ENCODE data around the gene NKAIN2.
A peak's percentile ranks its signal among the peaks of the same experiment; 100 is the strongest.
"Not testable (repeated sequence)": the region's sequence is repeated elsewhere in the genome, so short reads cannot be mapped to it uniquely, and the experiment has no call there.

The NKAIN2 gene

DNA sequence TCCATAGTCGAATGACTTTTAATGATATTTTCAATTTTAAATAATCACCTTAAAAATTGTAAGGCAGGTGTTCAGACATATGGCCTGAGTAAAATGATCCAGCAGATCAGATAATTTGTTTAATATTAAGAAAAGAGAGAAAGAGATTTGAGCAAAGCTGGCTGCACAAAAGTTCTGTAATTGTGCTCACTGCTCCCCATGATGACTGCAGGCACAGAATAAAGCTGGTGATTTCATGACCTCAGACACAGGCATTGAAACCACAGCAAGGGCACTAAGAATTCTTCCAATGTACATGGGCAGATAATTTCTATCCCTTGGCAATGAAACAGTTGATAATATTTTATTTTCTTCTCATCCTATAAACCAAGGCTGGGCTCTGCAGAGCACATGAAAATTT, 553.1 kb downstream of the NKAIN2 start:
- DNase-seq = no peak

DNA sequence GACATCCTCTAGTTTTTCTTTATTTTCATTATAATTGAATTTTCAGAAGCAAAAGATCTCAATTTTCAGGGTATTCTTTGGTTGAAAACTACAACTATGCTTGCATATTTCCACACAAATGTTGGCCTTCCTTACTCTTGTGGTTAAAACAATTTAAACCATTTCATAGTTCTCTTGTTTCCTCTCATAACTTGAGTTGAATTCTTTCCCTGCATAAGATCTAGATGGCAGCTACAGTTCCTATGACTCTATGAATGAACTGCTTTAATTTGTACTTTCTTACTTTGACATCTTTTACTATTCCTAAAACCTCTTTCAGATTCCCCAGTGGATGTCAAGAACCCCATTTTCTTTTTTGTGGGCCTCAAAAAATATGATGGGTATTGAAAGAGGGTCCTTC, 564.5 kb downstream of the NKAIN2 start:
- DNase-seq = no peak

DNA sequence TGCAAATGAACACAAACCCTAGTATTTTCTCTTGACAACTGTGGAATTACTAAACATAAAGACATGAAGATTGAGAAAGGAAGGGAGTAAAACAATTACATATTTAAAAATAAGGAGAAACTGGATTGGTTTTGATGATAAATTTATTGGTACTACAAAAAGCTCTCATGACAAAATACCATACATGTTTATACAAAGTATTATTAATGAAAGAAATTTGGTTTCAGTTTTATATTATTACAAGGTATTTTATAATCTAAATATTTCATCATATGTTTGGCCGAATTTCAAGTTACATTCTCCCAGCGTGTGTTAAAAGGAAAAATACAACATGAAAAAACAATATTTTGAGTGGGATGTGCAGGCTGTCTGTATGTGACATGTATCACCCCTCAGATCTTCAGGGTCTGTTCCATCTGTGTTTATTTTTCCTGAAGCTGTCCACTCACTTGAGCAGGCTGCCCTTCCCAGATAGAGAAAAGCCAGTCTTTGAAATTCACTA, 568.4 kb downstream of the NKAIN2 start:
- DNase-seq = no peak

DNA sequence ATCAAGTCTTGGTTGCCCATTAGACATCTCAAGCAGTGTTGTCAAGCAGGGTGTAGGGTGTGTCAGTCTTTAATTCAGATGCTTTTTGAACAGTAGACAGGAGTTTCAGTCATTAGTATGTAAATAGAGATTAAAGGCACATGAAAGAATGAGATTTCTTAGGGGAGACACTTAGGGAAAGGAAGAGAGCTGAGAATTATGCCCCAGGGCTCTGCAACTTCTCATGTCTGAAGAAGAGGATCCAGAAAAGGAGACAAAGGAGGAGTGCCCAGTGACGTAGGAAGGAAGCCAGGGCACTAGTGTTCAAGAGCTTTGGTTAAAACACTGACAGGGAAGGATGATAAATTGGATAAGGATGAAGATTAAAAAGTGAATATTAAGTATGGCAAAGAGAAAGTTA, 569.7 kb downstream of the NKAIN2 start:
- no peak for DNase-seq

DNA sequence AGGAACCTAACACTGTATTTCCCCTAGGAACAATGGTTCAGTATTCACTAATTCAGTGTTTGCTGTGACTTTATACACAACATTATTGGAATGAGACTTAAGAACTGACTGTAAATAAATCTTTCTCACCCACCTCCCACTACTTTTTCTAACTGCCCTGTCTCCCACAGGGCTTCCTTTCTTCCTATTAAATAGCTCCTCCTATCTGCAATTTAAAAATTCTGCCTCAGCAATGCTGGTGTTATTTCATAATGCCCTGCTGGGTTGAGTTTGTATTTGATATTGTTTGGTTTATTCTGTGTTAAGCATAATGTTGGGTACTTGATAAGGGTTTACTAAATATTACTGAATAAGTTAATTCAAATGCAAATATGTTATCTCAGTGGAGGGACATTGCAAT, 585.5 kb downstream of the NKAIN2 start:
- DNase-seq = no peak

DNA sequence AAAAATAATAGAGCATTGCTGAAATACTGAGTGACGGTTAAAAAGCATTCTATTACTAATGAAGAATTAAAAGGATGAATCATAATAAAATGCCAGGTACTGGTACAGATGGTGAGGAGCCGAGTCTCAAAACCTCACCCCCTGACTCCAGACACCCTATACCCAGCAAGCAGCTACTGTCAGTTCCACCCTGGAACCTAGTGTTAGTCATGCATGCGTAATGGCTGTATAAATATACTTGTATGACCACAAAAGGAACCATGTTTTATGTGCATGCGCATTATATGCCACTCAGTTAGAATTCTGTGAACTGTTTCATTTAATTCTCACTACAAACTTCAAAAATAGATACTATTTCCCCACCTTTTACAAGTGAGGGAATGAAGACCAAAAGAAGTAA, 589.9 kb downstream of the NKAIN2 start:
- DNase-seq = no peak

DNA sequence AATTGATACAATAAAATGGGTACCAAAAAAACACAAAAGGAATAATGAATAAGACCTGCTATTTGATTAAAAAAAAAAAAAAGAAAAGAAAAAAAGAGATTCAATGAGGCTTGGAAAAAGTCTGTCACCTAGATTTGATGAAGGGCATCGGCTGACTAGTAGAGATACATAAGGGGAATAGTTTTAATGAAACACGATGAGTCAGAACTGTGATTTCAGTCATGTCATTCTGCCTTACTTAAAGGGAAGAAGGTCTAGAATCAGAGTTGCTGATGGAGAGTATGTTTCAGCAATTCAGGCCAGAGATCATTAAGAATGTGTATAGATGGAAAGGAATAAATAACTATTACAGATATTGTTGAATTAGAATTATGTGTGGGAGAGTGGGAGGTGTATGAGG, 592.7 kb downstream of the NKAIN2 start:
- no peak for DNase-seq

DNA sequence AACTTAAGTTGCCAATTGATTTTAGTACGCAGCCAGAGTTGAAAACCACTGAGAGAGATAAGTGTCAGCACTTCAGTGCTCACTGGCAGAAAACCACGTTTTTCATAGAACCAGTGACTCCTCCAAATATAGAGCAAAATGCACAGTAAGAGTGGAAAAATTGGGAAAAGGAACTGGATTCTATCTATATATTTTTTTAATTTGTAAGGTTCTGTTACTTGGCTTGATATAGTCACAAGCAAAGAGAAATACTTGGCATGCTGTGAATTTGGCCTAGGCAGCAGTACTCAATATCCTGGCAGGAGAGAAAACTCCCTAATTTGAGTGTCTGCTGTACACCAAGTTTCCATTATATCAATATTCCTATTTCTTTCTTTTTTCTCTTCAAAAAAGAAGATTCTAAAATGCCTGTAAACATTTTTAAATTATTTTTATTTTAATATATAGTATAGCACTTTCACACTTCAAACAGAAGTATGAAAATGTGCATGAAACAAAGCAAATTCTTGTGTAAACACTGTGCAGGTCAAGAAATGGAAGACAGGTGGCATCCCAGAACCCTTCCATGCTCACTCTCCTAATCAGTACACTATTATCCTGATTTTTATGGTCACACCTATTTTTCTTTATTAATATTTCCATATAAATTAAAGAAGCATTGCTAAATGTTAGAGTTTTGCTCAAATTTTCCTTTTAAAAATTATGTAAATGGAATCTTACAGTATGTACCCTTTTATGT, 596.8 kb downstream of the NKAIN2 start:
- DNase-seq = peak; percentile 1

DNA sequence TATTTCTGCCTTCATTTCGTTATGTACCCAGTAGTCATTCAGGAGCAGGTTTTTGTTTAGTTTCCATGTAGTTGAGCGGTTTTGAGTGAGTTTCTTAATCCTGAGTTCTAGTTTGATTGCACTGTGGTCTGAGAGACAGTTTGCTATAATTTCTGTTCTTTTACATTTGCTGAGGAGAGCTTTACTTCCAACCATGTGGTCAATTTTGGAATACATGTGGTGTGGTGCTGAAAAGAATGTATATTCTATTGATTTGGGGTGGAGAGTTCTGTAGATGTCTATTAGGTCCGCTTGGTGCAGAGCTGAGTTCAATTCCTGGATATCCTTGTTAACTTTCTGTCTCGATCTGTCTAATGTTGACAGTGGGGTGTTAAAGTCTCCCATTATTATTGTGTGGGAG, 606.8 kb downstream of the NKAIN2 start:
- DNase-seq = not testable (repeated sequence)

DNA sequence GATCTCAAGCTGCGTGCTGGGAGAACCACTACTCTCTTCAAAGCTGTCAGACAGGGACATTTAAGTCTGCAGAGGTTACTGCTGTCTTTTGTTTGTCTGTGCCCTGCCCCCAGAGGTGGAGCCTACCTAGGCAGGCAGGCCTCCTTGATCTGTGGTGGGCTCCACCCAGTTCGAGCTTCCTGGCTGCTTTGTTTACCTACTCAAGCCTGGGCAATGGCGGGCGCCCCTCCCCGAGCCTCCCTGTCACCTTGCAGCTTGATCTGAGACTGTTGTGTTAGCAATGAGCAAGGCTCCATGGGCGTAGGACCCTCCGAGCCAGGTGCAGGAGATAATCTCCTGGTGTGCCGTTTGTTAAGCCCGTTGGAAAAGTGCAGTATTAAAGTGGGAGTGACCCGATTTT, 609.0 kb downstream of the NKAIN2 start:
- DNase-seq = not testable (repeated sequence)

DNA sequence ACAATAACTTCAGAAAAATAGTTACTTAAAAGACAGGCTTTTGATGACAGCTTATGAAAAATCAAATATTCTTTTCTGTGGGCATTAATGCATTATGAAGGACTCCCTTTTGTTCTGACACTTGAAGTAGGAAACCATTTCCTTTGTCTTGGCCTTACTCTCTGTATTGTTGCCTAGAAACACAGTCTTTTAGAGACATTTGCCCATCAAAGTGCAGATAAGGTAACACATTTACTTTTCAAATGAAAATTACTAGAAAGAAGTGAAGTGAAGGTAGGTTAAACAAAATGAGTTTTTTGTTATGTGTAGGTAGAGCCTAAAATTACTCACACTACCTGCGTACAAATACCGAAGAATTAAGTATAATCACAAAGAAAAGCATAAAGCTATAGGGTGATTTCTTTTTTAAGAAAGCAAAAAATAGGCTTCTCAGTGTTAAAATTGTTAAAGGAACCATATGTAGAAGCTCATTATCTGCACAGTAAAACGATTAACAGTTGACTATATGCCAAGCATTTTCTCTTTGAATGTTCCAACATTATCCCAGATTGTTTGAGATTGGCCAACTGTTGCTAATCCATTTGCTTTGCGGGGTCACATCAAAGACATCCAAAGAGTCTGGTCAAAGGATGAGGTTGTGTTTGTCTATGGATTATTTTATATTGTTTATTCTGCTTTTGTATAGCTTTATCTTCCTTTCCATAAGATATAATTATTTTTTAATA, 616.6 kb downstream of the NKAIN2 start:
- DNase-seq = no peak

DNA sequence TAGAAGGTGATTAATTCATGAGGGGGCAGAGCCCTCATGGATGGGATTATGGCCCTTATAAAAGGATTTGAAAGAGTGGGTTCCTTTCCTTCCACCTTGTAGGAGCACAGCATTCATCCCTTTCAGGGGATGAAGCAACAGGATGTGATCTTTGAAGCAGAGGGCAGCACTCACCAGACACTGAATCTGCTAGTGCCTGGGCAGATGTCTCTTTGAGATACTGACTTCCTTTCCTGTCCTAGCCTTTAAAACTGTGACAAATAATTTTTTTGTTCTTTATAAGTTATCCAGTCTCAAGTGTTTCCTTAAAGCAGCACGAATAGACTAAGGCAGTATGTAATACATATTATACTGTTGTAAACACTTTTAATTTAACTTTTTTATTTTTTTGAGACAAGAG, 620.0 kb downstream of the NKAIN2 start:
- DNase-seq = peak; percentile 6

DNA sequence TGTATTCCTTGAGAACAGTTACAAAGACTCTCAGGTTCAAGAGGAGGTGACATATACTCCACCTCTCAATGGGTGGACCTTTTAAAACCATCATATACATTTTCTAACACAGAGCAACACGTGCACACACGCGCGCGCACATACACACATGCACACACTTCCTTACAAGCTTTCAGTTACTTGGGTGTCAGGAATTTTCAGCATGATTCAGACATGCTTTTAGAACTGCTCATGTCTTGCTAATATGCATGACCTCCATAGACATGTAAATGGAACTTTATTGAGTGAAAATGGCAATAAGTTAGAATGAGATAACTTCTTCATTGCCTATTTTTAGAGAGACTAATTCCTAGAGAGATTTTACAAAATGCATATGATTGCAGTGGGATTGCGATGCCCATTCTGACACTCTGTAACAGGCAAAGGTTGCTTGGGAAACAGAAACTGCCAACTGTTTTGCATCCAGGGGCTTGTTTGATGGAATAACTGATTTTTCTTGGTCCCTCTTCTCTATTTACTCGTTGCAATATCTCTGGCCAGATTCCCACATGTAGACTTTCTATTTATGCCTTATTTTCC, 627.2 kb downstream of the NKAIN2 start:
- DNase-seq = no peak

DNA sequence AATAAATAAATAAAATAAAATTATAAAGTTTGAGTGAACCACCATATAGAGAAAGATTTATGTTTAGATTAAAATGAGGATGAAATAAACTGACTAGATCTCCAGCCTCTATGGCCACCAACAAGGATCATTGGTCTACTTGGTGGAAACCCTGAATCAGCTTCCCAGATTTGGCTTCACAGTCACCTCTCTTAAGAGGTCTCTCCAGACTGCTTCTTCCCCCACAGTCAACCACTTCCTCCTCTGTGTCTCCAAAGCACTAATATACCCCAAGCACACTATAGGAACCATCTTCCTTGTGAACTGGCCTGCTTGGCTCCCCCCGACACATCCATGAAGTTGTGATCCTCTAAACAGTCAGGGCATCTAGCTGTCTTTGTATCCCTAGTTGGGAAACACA, 629.0 kb downstream of the NKAIN2 start:
- DNase-seq = no peak

DNA sequence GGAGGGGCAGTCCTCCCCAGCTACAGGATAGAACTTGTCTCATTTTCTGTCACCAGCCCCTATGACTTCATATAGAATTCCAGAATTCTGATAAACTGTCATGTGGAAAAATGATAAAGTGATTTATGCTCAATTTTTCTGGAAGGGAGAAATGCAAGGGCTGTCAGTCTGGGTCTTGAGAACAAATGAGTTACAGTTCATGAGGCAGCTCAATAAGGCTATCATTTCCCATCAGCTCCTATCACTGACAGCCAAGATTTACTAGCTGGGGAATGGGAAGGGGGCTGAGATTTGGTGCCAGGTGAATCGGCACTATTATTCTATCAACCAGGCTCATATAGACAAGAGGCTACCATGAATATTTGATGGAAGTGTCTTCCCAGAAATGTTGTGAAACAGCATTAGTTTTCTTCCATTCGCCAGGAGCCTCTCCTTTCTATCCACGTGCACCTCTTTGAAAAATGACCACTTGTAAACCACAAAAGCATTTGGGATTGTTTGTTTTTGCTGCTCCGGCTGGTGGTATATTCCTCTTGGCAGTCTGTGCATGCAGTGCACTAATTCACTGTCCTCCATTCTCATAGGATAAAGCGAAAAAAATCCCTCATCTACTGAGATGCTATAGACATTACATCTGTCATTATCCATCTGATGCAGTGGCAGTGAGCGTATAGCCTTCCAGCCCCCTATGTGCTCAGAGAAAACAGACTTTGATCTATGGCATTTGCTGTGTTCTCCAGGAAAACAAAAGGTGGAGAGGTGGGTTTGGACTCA, 629.9 kb downstream of the NKAIN2 start:
- DNase-seq = no peak

DNA sequence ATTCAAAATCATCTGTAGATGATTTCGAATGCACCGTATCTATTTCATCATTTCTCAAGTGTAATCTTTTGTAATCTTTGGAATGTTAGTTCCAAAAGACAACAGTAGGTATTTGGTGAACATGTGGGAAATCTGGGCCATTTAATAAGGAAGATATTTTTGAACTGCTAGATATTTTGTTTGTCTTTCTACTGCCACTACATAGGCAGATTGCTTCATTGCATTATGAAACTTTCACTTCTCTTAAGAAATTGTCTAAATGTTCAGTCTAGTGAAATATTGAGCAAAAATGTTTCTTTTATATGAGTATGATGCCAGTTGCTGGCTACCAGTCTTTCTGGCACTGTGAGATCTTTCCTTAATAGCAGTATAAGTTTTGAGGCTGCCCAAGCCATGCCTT, 630.8 kb downstream of the NKAIN2 start:
- peak; percentile 9 for DNase-seq

DNA sequence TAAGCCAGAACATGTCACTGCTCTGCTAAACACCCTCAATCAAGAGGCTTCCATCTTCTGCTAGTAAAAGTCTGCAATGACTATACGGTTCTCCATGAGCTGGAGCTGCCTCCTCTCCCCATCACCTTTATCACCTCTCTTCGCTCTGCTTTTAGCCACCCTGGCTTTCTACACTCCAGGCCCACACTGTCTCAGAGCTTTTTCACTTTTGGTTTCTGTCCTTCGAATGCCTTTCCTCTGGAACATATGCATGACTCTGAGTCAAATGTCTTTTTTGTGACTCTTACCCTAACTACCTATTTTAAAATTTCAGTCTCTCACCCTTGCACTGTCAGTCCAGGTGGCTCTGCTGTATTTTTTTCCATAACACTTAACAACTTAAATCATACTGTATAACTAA, 633.1 kb downstream of the NKAIN2 start:
- DNase-seq = no peak

DNA sequence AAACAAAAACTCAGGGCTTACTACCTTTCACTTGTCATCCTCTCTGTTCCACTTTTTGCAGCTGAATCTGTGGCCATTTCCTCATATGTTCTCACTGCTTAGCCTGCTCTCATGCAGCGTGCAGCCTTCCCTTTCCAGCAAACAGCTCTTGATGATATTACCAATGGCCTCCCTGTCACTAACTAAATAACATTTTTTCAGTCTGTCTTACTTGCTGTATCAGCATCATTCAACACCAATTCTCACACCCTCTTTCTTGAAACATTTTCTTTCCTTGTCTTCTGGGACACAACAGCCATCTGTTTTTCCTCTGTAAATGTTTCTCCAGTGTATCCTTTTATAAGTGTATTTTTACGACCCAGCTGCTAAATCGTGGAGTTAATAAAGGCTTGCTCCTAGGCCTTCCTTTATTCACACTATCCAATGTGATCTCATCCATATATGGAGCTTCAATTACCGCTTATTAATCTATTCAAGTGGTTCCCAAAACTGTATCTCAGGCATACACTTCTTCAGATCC, 634.9 kb downstream of the NKAIN2 start:
- no peak for DNase-seq

DNA sequence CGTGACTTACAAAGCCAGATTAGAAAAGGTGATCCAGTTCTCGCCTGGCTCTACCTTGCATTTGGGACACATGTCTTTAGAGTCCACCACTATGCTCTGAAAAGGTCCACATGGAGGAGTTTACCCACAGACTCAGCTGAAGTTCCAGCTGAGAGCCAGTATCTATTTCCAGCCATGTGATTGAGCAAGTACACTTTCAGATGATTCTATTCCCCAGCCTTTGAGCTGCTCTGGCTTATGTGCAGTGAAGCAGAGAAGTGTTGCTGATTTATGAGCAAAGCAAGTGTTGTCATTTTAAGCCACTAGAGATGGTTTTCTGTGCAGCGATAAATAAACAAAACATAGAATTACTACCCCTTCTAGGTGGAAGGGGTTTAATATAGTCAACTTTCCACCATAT, 637.8 kb downstream of the NKAIN2 start:
- no peak for DNase-seq

DNA sequence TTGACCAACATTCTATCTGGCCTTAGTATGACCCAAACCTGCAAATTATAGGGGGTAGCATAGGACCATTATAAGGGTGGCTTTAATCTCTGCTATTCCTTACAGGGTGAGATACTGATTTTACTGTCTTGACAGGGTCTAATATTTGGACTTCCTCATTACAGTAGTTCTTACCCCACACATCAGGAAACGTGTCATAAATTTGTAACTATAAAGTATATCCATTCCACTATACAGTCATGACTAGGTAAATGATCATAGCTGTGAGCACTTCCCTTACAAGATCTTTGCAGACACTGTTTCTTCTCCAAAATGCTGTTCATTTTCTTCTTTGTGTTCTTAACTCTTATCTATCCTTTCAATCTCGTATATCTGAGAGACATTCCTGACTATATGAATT, 639.9 kb downstream of the NKAIN2 start:
- no peak for DNase-seq

DNA sequence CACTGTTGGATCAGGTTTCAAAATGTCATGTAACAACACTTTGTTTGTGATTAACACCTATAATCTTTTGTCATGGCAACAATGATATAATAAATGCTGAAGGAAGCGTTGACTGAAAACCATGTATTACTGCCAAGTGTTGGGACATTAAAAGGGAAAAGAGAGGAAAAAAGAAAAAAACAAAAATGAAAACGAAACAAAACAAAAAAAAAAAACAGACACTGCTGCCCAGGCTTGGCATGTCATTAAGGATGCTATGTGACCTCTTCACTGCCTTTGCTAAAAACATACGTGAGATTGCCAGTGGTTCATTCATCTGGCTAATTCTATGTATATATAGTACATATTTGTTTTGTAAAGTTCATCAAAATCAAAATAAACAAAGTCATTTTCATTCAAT, 641.9 kb downstream of the NKAIN2 start:
- DNase-seq = no peak

DNA sequence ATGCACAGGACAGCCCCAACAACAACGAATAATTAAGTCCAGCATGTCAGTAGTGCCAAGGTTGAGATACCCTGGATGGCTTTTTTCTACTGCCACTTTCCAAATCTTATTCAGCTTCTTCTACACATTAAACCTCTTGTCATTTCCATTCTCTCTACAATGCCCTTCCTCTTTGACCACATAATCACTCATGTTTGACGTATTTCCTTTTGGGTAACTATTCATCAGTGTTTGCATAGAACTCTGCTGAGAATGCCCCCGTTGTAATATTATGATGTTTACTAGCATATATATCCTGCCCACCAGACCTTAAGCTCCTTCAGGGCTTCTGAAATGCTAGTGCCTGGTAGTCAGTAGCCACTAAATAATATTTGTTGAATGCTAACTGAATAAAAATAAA, 643.3 kb downstream of the NKAIN2 start:
- DNase-seq = no peak

DNA sequence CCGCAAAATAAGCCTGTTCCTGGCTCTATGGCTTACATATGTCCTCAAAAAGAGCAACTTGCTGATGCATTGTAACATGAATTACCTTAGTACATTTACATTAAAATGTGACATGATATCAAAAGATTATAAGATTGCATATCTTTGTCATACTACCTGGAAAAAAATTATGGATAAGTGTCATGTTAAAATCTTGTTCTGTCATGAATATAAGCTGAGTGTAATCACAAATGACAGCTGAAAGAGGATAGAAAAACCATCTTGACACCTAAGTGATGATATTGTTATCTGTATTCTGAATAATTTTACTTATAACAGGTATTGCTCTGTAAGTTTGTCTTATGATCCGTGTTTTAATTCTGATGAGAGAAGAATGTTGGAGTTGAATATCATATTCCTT, 655.6 kb downstream of the NKAIN2 start:
- no peak for DNase-seq
